Measurements from ENCODE around the gene PLCL2. TPM values are rescaled to one million over a fixed set of nuclear protein-coding genes. Genes with fewer than 3 reads are reported as not detected.

The PLCL2 gene
- total RNA-seq, 4 donors from 2014 or later, result 0.95 to 4.8 (median 2.2) TPM

DNA sequence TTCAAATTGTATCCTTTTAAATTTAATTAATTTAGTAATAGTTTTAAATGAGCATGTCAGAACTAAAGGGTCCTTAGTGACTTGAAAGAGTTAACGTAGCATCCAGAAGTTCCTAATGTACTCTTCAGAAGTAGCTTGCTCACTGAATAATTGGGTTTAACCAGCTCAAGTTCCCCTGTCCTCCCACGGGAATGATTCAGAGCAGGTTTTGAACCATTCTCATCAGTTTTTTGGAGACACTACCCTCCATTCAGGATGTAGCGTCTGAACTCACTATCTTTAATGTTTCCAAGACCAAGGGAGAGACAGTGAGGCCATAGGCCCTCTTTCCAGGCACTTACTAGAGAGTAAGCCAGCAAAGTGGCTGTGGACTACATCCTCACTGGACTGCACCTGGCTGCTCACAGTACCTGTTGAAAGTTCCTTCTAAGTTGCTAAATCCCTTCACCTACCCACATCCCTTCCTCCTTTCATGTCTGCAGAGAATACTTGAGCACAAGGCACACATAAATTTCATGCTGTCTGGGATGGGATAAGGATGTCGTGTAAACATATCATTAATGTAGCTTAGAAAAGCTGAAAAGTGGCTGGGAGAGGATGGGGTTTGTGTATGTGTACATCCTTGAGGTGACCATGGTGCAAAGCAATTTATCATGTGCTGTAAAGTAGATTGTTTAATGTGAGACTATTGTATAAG is 146.3 kb downstream of the PLCL2 start:
- DNase-seq, result no peak
- Histone ChIP-seq H3K4me3 (no peak overlapping the region), H3K27ac (no peak overlapping the region), H3K27me3 (no peaks in the 10 kb centered on the region), H3K36me3 (no peaks in the 10 kb centered on the region), H3K9me3 (no peaks in the 10 kb centered on the region), H3K4me1 (no peaks in the 10 kb centered on the region)
- WGBS, 2 donors, result 69 to 74% methylated on average over 4 of the region's 4 CpGs
- intact Hi-C loops (cut with DNase I), result no loop called here
- no peak for TF ChIP-seq CTCF (IDR thresholded peaks at IDR 0.05)
- TF ChIP-seq POLR2A (IDR thresholded peaks at IDR 0.05), result no peak

DNA sequence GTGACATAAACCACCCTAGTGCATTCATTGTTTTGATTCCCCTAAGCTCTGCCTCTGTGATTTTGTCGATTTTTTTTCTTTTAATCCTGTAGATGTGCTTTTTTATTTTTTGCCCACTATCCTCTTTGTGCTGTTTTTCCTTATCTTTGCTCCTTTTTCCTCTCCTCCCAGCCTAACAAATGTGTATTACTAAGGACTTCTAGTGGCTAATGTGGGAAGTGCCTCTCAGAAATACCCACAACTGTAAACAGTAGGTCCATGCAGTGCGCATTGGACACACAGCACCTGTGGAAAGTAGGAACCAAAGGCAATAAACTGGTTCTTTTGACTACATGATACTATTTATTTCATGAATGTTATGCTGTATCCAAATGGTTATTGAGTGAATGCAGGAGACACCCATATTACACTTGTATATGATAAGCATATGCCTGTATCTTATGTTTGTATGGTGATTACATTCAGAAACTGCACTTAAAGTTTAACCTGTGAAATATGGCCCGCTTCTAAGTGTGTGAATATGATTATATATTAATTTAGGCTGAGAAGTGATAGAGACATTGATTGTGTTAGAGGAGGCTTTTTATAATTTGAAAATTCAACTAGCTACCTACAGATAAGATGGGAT is 147.8 kb downstream of the PLCL2 start:
- Histone ChIP-seq H3K36me3 (no peaks in the 10 kb centered on the region), H3K27ac (no peak overlapping the region), H3K27me3 (no peaks in the 10 kb centered on the region), H3K4me1 (no peaks in the 10 kb centered on the region), H3K4me3 (no peak overlapping the region), H3K9me3 (no peaks in the 10 kb centered on the region)
- TF ChIP-seq POLR2A (IDR thresholded peaks at IDR 0.05), result no peak
- peak in 5 of 6 experiments; percentile 21 to 50 (median 43) for TF ChIP-seq CTCF (IDR thresholded peaks at IDR 0.05)
- no peak for DNase-seq
- 58 to 65% methylated on average over 3 of the region's 3 CpGs for WGBS, 2 donors
- intact Hi-C loops (cut with DNase I), result no loop called here

GRCh38 chr3:17033516-17034168 is 148.9 kb downstream of the PLCL2 start:
- 32 to 65% methylated on average over 3 of the region's 3 CpGs for WGBS, 2 donors

GRCh38 chr3:17035033-17035432 is 150.3 kb downstream of the PLCL2 start:
- Histone ChIP-seq H3K9me3 (no peaks in the 10 kb centered on the region), H3K4me3 (no peak overlapping the region), H3K27me3 (no peaks in the 10 kb centered on the region), H3K27ac (no peak overlapping the region), H3K36me3 (no peaks in the 10 kb centered on the region), H3K4me1 (peaks cover 0 to 11% (median 0%) of the 10 kb centered on the region in 3 donors)
- TF ChIP-seq CTCF (IDR thresholded peaks at IDR 0.05) (no peak), POLR2A (IDR thresholded peaks at IDR 0.05) (no peak)
- intact Hi-C loops (cut with DNase I), result no loop called here
- no peak for DNase-seq
- WGBS, 2 donors, result 71 to 73% methylated on average over 5 of the region's 5 CpGs

More at GRCh38 chr3:17033516-17034168, 148.9 kb downstream of the PLCL2 start:
- no peaks in the 10 kb centered on the region for H3K27me3 ChIP-seq
- H3K4me1 ChIP-seq, result no peaks in the 10 kb centered on the region
- no peak overlapping the region for H3K27ac ChIP-seq
- no peak overlapping the region for H3K4me3 ChIP-seq
- no peak for TF ChIP-seq CTCF (IDR thresholded peaks at IDR 0.05)
- TF ChIP-seq POLR2A (IDR thresholded peaks at IDR 0.05), result no peak
- intact Hi-C loops (cut with DNase I), result no loop called here
- H3K9me3 ChIP-seq, result no peaks in the 10 kb centered on the region
- no peak for DNase-seq
- H3K36me3 ChIP-seq, result no peaks in the 10 kb centered on the region

- no peak for DNase-seq
- peaks cover 0 to 11% (median 0%) of the 10 kb centered on the region in 3 donors for H3K4me1 ChIP-seq
- intact Hi-C loops (cut with DNase I), result no loop called here
- H3K4me3 ChIP-seq, result no peak overlapping the region
- WGBS, 2 donors, result 89 to 97% methylated on average over 6 of the region's 6 CpGs
- no peaks in the 10 kb centered on the region for H3K9me3 ChIP-seq
- H3K36me3 ChIP-seq, result no peaks in the 10 kb centered on the region
- no peak for TF ChIP-seq POLR2A (IDR thresholded peaks at IDR 0.05)
- no peak for TF ChIP-seq CTCF (IDR thresholded peaks at IDR 0.05)
- H3K27ac ChIP-seq, result no peak overlapping the region
- H3K27me3 ChIP-seq, result no peaks in the 10 kb centered on the region
Measured at GRCh38 chr3:17035966-17036365, 151.2 kb downstream of the PLCL2 start.
